K562 (cell line): ENCODE results near the gene CDC42SE2. TPM values are rescaled to one million over a fixed set of nuclear protein-coding genes. Genes with fewer than 3 reads are reported as not detected.

ENCODE experiments used
- AFF1 ChIP-seq, 2 experiments: fragments of 450-650 bp; IDR thresholded peaks; 2 replicates each; pipeline ENCODE4 v1.6.1; 2018; ENCODE audit warnings: mild to moderate bottlenecking in 2 of 2, low read depth in 1 of 2; ENCODE audit not compliant: partially characterized antibody in 2 of 2
- ATF3 ChIP-seq, 2 experiments: fragments of 450-650 bp in 1 of 2; sonication (generic) in 1 of 2; formaldehyde crosslinking in 1 of 2; IDR thresholded peaks in 1 of 2; conservative IDR thresholded peaks in 1 of 2; 2 replicates each; pipeline versions ENCODE4 v1.6.1 to v1.8.1; 2016 to 2023; ENCODE audit warnings: mild to moderate bottlenecking in 2 of 2, moderate library complexity in 2 of 2, inconsistent platforms in 1 of 2, missing genetic modification reagents in 1 of 2
- C11orf30 ChIP-seq: fragments of 450-650 bp; IDR thresholded peaks from 2 replicates; pipeline ENCODE4 v1.6.1; 2016; ENCODE audit warnings: low read depth, mild to moderate bottlenecking
- CBFA2T3 ChIP-seq: fragments of 450-650 bp; IDR thresholded peaks from 2 replicates; pipeline ENCODE4 v1.6.1; 2017
- HOXB6 ChIP-seq: fragments of 250-450 bp; sonication (Bioruptor Pico); IDR thresholded peaks from 2 replicates; pipeline ENCODE4 v1.5.1; 2022; ENCODE audit warnings: mild to moderate bottlenecking, borderline replicate concordance
- NBN ChIP-seq: fragments of 450-650 bp; IDR thresholded peaks from 2 replicates; pipeline ENCODE4 v1.6.1; 2016; ENCODE audit warnings: low read depth, mild to moderate bottlenecking
- RBBP5 ChIP-seq: fragments of 200-600 bp; sonication (generic); IDR thresholded peaks from 2 replicates; pipeline ENCODE4 v1.6.1; 2012; ENCODE audit warnings: borderline replicate concordance, mild to moderate bottlenecking, low read length, control low read depth, inconsistent platforms; ENCODE audit not compliant: insufficient read depth, poor library complexity, severe bottlenecking
- TEAD4 ChIP-seq, 2 experiments: sonication (generic) in 1 of 2; formaldehyde crosslinking in 1 of 2; IDR thresholded peaks; 2 replicates each; pipeline versions ENCODE4 v1.6.1 to v1.8.0; 2012 to 2022; ENCODE audit warnings: borderline replicate concordance in 1 of 2, inconsistent platforms in 1 of 2, low read length in 1 of 2, mild to moderate bottlenecking in 1 of 2, missing genetic modification reagents in 1 of 2
- ZBED1 ChIP-seq: IDR thresholded peaks from 2 replicates; pipeline ENCODE4 v1.6.1; 2014
- ZC3H4 ChIP-seq: sonication (generic); formaldehyde crosslinking; IDR thresholded peaks from 2 replicates; pipeline ENCODE4 v1.9.0; 2021; ENCODE audit warnings: missing genetic modification reagents, borderline replicate concordance
- ZNF212 ChIP-seq: fragments of 450-650 bp; formaldehyde crosslinking; IDR thresholded peaks from 2 replicates; pipeline ENCODE4 v1.4.0; 2020; ENCODE audit warnings: mild to moderate bottlenecking
- polyA plus RNA-seq, 8 experiments: library from polyadenylated mRNA; depleted of rRNA in 4 of 8; stranded (reverse) in 5 of 8; unstranded in 3 of 8; fragments of >200 nt; fragmentation: Nextera tagmentation in 2 of 8; fragmentation: Illumina TruSeq in 1 of 8; extraction: Ambion mirVana in 2 of 8; extraction: Trizol in 1 of 8; gene quantifications; 2 replicates each; pipeline versions ENCODE4 v1.2.1 to v1.2.3, GENCODE V29; 2011 to 2014; ENCODE audit warnings: inconsistent platforms in 1 of 8, missing spikeins in 1 of 8
- total RNA-seq, 7 experiments: library from RNA; depleted of rRNA in 6 of 7; stranded (reverse); fragments of >200 nt in 6 of 7; fragmentation: Illumina TruSeq in 2 of 7; extraction: Trizol in 2 of 7; gene quantifications; 2 replicates each; pipeline versions ENCODE4 v1.2.1 to v1.2.3, GENCODE V29; 2011 to 2021; ENCODE audit warnings: low replicate concordance in 1 of 7
- TF ChIP-seq, protein P1 (sequence below): IDR thresholded peaks from 2 replicates; pipeline ENCODE4 v1.6.1; 2014; ENCODE audit warnings: antibody characterized with exemption
- TF ChIP-seq, protein P2 (sequence below): fragments of 450-650 bp; IDR thresholded peaks from 2 replicates; pipeline ENCODE4 v1.6.1; 2017; ENCODE audit warnings: mild to moderate bottlenecking, moderate library complexity
- TF ChIP-seq, protein P3 (sequence below): fragments of 450-650 bp; IDR thresholded peaks from 2 replicates; pipeline ENCODE4 v1.6.1; 2016
- TF ChIP-seq, protein P4 (sequence below): fragments of 450-650 bp; IDR thresholded peaks from 2 replicates; pipeline ENCODE4 v1.7.0; 2016; ENCODE audit warnings: borderline replicate concordance

CDC42SE2 gene
- total and polyA plus RNA-seq, 9 of the 15 experiments (the other 6 are each of a cell fraction or from before 2014, with no cell fraction given): 24.8 to 44.3 (median 32.7) TPM

- TF ChIP-seq, protein P1, sequence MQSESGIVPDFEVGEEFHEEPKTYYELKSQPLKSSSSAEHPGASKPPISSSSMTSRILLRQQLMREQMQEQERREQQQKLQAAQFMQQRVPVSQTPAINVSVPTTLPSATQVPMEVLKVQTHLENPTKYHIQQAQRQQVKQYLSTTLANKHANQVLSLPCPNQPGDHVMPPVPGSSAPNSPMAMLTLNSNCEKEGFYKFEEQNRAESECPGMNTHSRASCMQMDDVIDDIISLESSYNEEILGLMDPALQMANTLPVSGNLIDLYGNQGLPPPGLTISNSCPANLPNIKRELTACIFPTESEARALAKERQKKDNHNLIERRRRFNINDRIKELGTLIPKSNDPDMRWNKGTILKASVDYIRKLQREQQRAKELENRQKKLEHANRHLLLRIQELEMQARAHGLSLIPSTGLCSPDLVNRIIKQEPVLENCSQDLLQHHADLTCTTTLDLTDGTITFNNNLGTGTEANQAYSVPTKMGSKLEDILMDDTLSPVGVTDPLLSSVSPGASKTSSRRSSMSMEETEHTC: no peak
- TF ChIP-seq, protein P2, sequence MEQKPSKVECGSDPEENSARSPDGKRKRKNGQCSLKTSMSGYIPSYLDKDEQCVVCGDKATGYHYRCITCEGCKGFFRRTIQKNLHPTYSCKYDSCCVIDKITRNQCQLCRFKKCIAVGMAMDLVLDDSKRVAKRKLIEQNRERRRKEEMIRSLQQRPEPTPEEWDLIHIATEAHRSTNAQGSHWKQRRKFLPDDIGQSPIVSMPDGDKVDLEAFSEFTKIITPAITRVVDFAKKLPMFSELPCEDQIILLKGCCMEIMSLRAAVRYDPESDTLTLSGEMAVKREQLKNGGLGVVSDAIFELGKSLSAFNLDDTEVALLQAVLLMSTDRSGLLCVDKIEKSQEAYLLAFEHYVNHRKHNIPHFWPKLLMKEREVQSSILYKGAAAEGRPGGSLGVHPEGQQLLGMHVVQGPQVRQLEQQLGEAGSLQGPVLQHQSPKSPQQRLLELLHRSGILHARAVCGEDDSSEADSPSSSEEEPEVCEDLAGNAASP: no peak
- TF ChIP-seq RBBP5 (no peak), ZBED1 (no peak), AFF1 (IDR thresholded peaks at IDR 0.05; ENCODE audit: low read depth in 1 of 2, partially characterized antibody in 2 of 2) (peak in 1 of 2 experiments; percentile 41), NBN (no peak), TEAD4 (IDR thresholded peaks at IDR 0.05; ENCODE audit: low read length) (no peak), TEAD4 (CRISPR knock-in tag; IDR thresholded peaks at IDR 0.05; ENCODE audit: borderline replicate concordance) (no peak), C11orf30 (peak; percentile 63; the same call in 1 of the 2 replicates), HOXB6 (no peak), ZC3H4 (CRISPR knock-in tag) (no peak), CBFA2T3 (peak; percentile 52), ATF3 (IDR thresholded peaks at IDR 0.05) (peak; percentile 93), ATF3 (CRISPR knock-in tag; conservative IDR thresholded peaks at IDR 0.05) (no peak), ZNF212 (CRISPR knock-in tag) (no peak)
- TF ChIP-seq, protein P3, sequence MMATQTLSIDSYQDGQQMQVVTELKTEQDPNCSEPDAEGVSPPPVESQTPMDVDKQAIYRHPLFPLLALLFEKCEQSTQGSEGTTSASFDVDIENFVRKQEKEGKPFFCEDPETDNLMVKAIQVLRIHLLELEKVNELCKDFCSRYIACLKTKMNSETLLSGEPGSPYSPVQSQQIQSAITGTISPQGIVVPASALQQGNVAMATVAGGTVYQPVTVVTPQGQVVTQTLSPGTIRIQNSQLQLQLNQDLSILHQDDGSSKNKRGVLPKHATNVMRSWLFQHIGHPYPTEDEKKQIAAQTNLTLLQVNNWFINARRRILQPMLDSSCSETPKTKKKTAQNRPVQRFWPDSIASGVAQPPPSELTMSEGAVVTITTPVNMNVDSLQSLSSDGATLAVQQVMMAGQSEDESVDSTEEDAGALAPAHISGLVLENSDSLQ: no peak
- TF ChIP-seq, protein P4, sequence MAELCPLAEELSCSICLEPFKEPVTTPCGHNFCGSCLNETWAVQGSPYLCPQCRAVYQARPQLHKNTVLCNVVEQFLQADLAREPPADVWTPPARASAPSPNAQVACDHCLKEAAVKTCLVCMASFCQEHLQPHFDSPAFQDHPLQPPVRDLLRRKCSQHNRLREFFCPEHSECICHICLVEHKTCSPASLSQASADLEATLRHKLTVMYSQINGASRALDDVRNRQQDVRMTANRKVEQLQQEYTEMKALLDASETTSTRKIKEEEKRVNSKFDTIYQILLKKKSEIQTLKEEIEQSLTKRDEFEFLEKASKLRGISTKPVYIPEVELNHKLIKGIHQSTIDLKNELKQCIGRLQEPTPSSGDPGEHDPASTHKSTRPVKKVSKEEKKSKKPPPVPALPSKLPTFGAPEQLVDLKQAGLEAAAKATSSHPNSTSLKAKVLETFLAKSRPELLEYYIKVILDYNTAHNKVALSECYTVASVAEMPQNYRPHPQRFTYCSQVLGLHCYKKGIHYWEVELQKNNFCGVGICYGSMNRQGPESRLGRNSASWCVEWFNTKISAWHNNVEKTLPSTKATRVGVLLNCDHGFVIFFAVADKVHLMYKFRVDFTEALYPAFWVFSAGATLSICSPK: no peak
These were observed 115.1 kb downstream of the CDC42SE2 start (continued) for GRCh38 chr5:131378721-131379541.
